Epithelial cell of esophagus (primary cell): ENCODE data around the gene TRAPPC10.
"Not testable (repeated sequence)": the region's sequence is repeated elsewhere in the genome, so short reads cannot be mapped to it uniquely, and the experiment has no call there.

Experiments used
- DNase-seq: peaks from one replicate; pipeline ENCODE4 v3.0.0; 2010; ENCODE audit warnings: low read depth
- H3K4me3 ChIP-seq: 2 replicates; pipeline ENCODE4 v1.5.1; 2011; ENCODE audit warnings: mild to moderate bottlenecking, low read length, control low read depth
- CTCF ChIP-seq: IDR thresholded peaks from 2 replicates; pipeline ENCODE4 v1.5.1; 2011; ENCODE audit warnings: low read depth, mild to moderate bottlenecking, low read length, control low read depth, inconsistent platforms; ENCODE audit not compliant: insufficient read depth; ENCODE audit errors: missing control alignments

Gene TRAPPC10

GRCh38 chr21:44093761-44094160, 81.7 kb downstream of the TRAPPC10 start:
- H3K4me3 ChIP-seq = no peak overlapping the region
- no peak for TF ChIP-seq CTCF
- DNase-seq = no peak

- no peak overlapping the region for H3K4me3 ChIP-seq
- TF ChIP-seq CTCF = no peak
- DNase-seq = no peak
These were observed 82.7 kb downstream of the TRAPPC10 start for GRCh38 chr21:44094832-44095231.

GRCh38 chr21:44098507-44098906, 86.4 kb downstream of the TRAPPC10 start:
- H3K4me3 ChIP-seq, DNase-seq: not testable (repeated sequence)

- not testable (repeated sequence) for DNase-seq, H3K4me3 ChIP-seq
These were observed 86.9 kb downstream of the TRAPPC10 start for GRCh38 chr21:44098964-44099363.

GRCh38 chr21:44107026-44107501, 95.0 kb downstream of the TRAPPC10 start, which contains the start of gene PWP2:
Gene PWP2 (plus strand): TSS chr21:44107399. CDS start chr21:44107417, 18 bp downstream.
- H3K4me3 ChIP-seq = not testable (repeated sequence)
- DNase-seq = peak; percentile 16

- H3K4me3 ChIP-seq, DNase-seq: not testable (repeated sequence)
These were observed 95.5 kb downstream of the TRAPPC10 start for GRCh38 chr21:44107589-44107988.

GRCh38 chr21:44113702-44114371, 101.7 kb downstream of the TRAPPC10 start:
- not testable (repeated sequence) for DNase-seq, H3K4me3 ChIP-seq

GRCh38 chr21:44122131-44122530, 110.0 kb downstream of the TRAPPC10 start:
- H3K4me3 ChIP-seq, DNase-seq: not testable (repeated sequence)

- not testable (repeated sequence) for H3K4me3 ChIP-seq, DNase-seq
These were observed 115.7 kb downstream of the TRAPPC10 start for GRCh38 chr21:44127827-44128226.

GRCh38 chr21:44133715-44134057, 121.6 kb downstream of the TRAPPC10 start:
- not testable (repeated sequence) for DNase-seq
- peak overlapping the region; percentile 35 for H3K4me3 ChIP-seq

GRCh38 chr21:44134732-44135131, 122.6 kb downstream of the TRAPPC10 start:
- DNase-seq, H3K4me3 ChIP-seq: not testable (repeated sequence)

- not testable (repeated sequence) for DNase-seq, H3K4me3 ChIP-seq
These were observed 125.9 kb downstream of the TRAPPC10 start for GRCh38 chr21:44138039-44138438.

- DNase-seq = not testable (repeated sequence)
These were observed 127.9 kb downstream of the TRAPPC10 start for GRCh38 chr21:44139787-44140551.

GRCh38 chr21:44140552-44140932, 128.4 kb downstream of the TRAPPC10 start:
- not testable (repeated sequence) for DNase-seq, H3K4me3 ChIP-seq

More at GRCh38 chr21:44139787-44140551, 127.9 kb downstream of the TRAPPC10 start:
- not testable (repeated sequence) for H3K4me3 ChIP-seq

- DNase-seq, H3K4me3 ChIP-seq: not testable (repeated sequence)
These were observed 130.4 kb downstream of the TRAPPC10 start for GRCh38 chr21:44142470-44142869.

- not testable (repeated sequence) for DNase-seq, H3K4me3 ChIP-seq
These were observed 131.3 kb downstream of the TRAPPC10 start for GRCh38 chr21:44143380-44143779.

GRCh38 chr21:44143996-44144395, 131.9 kb downstream of the TRAPPC10 start:
- not testable (repeated sequence) for DNase-seq, H3K4me3 ChIP-seq
